GM10847 (cell line): Measurements from ENCODE around the gene ASB14.

Experiments used
- POLR2A ChIP-seq: IDR thresholded peaks from 2 replicates; pipeline ENCODE4 v1.6.1; 2011; ENCODE audit not compliant: insufficient read length; ENCODE audit errors: extremely low read depth

The ASB14 gene

GRCh38 chr3:57292159-57292896 is at the start of gene ASB14:
Gene ASB14, minus strand, starts transcription at chr3:57292685. Its CDS starts 652 bp downstream, at chr3:57292033.
- no peak for TF ChIP-seq POLR2A

GRCh38 chr3:57335283-57335938 is 42.9 kb upstream of the ASB14 start:
- no peak for TF ChIP-seq POLR2A

GRCh38 chr3:57331078-57331610 is 38.7 kb upstream of the ASB14 start:
- no peak for TF ChIP-seq POLR2A

- TF ChIP-seq POLR2A = no peak
These were observed 21.7 kb upstream of the ASB14 start for GRCh38 chr3:57314204-57314603.

- TF ChIP-seq POLR2A = no peak
These were observed 17.4 kb upstream of the ASB14 start for GRCh38 chr3:57309769-57310360.

GRCh38 chr3:57298041-57298440 is 5.6 kb upstream of the ASB14 start:
- TF ChIP-seq POLR2A = no peak

GRCh38 chr3:57292897-57293526 is 527 bp upstream of the ASB14 start:
- no peak for TF ChIP-seq POLR2A

- TF ChIP-seq POLR2A = no peak
These were observed 4.1 kb downstream of the ASB14 start for GRCh38 chr3:57288403-57288802.

GRCh38 chr3:57287205-57287604 is 5.3 kb downstream of the ASB14 start:
- TF ChIP-seq POLR2A = no peak

GRCh38 chr3:57283334-57283733 is 9.2 kb downstream of the ASB14 start:
- TF ChIP-seq POLR2A = no peak

GRCh38 chr3:57281715-57282114 is 10.8 kb downstream of the ASB14 start:
- no peak for TF ChIP-seq POLR2A

- TF ChIP-seq POLR2A = no peak
These were observed 12.8 kb downstream of the ASB14 start for GRCh38 chr3:57279685-57280084.

GRCh38 chr3:57278237-57278636 is 14.2 kb downstream of the ASB14 start:
- TF ChIP-seq POLR2A = no peak

- TF ChIP-seq POLR2A = no peak
These were observed 17.1 kb downstream of the ASB14 start for GRCh38 chr3:57275393-57275792.

- TF ChIP-seq POLR2A = no peak
These were observed 17.6 kb downstream of the ASB14 start for GRCh38 chr3:57274845-57275244.
